Inflammatory macrophage treated with lipopolysaccharide for 1 hour (primary cell): ENCODE measurements around the gene DOCK11.

Experiments
- DNase-seq, 2 donors: peaks; one replicate each; pipeline ENCODE4 v3.0.0-alpha.2; 2020 to 2022

The DOCK11 gene

DNA sequence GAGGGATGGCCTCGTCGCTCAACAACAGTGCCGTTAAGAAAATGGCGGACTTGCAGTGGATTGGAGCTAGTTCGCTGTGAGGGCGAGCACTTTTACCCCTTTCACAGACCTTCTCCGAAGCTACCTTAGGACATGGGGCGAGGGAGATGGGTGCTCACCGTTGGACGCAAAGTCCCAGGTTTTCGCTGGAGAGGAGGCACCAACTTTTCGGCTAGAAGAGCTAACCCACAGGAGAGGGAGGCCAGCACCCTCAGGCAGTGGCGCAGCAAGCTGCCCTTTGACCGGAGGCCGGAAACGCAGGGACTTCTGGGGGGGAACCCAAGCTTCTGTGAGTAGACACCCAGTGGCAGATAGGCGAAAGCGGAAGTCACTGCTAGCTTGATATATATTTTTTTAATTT lies 138.7 kb downstream of the DOCK11 start:
- no peak for DNase-seq

DNA sequence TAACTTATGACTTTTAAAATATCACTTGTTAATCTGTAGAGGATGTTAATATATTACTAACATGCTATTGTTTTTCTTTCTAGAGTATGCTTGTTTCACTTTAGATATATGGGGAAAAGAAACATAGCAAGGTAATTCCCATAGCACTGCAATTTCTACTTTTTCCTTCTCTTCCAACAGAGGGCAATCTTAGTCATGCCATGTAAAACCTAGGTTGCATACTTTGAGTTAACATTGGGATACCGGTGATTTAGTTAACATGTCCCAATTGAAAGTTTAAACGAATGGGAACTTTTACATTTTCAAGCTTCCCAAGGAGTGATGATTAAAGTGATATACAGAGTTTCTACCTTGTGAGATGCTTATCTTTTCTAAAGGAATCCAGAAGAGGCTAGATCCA lies 142.4 kb downstream of the DOCK11 start:
- no peak for DNase-seq

DNA sequence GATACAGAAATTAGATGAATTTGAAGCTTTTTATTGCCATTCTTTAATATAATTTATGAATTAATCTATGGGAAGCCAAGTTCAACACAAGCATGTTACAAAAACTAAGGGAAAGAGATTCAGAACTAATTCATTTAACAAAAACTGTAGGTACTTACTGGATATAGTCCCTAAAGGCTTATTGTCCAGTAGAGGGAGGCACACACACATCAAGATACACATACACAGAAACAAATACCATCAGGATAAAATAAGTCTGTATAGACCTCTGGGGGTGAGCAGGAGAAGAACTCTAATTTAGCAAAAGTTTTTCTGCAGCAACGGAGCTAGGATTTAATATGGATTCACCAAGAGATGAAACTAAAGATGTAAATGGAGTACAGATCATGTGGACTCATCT lies 148.8 kb downstream of the DOCK11 start:
- no peak for DNase-seq

DNA sequence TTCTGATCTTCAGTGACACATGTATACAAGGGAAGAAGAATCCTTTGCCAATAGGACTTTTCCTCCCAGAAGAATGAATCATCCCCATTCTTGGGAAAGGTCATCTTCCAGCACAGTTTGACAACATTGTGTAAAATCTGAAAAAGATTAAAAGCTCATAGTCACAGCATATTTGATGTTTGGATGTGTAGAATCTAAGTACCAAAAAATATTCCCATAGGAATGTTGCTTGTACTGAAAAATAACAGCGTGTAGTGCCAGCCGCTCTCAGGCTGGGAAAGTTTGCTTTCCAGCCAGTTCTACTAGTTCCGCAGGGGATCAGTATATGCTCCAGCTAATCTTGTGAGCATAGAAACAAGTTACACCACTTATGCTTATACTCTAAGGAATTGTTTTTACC lies 157.1 kb downstream of the DOCK11 start:
- DNase-seq = no peak

DNA sequence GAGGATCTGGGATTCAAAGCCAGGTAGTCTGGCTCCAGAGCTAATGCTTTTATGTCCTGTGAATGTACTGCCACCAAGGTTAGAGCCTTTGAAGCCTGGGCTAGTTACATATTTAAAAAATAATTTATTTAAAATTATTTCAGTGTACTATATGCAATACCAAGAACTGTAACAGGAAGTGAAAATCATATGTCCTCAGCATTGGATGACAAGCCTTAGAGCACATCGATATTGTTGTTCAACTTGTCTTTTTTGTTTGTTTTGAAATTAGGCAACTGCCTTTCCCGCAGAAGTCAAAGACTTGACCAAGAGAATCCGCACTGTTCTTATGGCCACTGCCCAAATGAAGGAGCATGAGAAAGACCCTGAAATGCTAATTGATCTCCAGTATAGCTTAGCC lies 158.7 kb downstream of the DOCK11 start:
- peak; percentile 8 to 50 for DNase-seq

DNA sequence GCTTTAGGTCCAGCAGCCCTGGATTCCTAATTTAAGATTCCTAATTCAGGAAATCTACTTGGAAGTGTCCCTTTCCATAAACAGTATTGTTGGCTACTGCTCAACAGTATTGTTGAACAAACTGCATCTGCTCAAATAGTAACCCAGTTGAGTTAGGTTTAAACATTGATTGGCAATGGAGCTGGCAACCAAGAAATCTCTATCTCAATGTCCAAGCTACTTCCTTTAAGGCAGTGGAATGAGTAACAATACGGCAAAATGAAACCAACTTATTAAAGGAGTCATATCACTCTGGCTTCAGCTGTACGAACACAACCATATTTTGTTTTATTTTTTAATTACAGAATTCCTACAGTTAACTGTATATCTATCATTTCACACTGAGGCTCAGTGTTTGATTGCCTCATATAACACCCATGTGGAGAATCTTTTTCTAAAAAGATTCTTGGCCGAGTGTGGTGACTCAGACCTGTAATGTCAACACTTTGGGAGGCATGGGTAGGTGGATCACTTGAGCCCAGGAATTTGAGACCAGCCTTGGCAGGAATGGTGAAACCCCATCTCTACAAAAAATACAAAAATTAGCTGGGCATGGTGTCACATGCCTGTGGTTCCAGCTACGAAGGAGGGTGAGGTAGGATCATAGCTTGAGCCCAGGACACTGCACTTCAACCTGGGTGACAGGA lies 160.1 kb downstream of the DOCK11 start:
- peak; percentile 15 to 58 for DNase-seq

DNA sequence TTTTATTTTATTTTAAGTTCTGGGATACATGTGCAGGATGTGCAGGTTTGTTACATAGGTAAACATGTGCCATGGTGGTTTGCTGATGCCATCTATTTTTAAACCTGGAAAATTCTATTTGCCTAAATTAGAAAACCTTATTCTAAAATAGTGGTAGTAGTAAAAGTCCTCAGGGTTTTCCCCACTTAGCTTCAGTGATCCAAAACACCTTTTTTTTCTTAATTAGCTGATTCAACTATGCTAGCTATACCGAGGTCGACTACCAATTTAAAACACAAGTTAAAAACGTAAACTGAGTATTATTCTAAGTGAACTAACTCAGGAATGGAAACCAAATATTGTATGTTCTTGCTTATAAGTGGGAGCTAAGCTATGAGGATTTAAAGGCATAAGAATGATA lies 161.8 kb downstream of the DOCK11 start:
- DNase-seq = no peak

DNA sequence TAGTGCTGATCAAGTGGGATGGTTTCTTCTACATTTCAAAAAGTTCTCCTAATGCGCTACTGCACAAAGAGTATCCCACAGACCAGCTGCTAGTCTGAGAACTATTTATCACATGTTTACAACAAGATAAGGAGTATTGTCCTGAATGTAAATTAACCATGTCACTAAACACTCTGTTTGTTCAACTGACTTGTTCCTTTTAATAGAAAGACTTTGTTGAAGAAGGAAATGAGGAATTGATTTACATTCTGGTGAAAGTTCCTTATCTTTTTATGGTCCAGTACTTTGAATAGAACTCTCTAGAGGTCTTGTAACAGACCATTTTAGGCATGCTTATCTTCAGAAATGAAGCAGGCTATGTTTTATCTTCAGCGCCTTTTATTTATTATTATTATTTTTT lies 164.5 kb downstream of the DOCK11 start:
- DNase-seq = no peak

DNA sequence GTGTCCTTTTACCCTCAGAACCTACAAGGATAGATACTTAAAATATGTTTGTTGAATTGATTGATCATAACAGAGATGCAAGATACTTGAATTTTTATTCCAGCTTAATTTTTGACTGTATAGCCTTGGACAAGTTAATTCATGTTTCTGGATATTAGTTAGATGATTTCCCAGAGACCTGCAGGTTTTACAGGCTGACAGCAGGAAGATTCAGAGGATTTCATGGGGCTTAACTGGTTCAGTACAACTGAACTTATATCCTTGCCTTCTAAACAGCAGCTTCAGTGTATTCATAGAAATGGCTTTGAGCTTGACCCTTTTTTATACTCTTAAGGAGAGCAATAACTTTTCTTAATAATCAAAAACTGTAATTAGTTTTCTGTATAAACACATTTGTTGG lies 169.6 kb downstream of the DOCK11 start:
- DNase-seq = no peak

DNA sequence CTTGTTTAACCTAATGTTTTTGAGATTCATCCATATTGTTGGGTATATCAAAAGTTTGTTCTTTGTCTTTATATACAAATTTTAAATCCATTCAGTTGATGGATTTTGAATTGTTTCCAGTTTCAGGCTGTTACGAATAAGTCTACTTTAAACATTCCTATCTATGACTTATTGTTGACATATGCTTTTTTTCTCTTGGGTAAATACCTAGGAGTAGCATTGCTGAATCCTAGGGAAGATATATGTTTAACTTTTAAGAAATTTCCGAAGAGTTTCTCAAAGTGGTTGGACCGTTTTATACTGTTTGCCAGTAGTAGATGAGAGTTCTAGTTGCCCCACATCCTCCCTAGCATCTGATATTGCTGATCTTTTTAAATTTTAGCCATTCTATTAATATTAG lies 170.9 kb downstream of the DOCK11 start:
- no peak for DNase-seq

DNA sequence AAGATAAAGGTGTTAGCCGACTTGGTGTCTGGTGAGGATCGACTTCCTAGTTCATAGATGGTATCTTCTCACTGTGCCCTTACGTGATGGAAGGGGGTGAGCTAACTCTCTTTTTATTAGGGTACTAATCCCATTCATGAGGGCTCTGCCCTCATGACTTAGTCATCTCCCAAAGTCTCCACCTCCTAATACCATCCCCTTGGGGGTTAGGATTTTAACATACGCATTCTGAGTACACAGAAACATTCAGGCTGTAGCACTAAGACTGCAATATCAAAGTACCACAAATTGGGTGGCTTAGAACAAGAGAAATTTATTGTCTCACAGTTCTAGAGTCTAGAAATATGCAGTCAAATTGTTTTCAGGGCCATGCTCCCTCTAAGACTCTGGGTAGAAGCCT lies 173.8 kb downstream of the DOCK11 start:
- DNase-seq = no peak

DNA sequence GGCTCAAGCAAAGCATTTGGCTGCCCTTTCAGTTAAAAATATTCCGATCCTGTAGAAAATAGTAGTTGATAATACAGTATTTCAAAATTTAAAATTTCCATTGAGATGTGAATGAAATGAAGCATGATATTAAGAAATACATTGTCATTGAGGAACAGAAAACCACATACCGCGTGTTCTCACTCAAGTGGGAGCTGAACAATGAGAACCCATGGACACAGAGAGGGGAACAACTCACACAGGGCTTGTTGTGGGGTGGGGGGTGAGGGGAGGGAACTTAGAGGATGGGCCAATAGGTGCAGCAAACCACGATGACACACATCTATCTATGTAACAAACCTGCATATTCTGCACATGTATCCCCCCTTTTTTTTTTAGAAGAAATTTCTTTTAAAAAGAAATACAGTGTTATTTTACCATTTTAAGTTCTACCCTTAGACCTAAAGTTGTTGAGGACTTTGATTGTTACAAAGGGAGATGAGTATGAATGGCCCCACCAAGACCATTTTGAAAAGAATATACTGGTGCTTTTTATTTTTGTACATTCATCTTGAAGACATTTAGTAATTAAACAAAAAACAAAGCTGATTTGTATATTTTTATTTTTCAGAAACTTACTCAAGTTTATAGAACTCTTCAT lies 179.8 kb downstream of the DOCK11 start:
- peak; percentile 44 to 72 for DNase-seq

DNA sequence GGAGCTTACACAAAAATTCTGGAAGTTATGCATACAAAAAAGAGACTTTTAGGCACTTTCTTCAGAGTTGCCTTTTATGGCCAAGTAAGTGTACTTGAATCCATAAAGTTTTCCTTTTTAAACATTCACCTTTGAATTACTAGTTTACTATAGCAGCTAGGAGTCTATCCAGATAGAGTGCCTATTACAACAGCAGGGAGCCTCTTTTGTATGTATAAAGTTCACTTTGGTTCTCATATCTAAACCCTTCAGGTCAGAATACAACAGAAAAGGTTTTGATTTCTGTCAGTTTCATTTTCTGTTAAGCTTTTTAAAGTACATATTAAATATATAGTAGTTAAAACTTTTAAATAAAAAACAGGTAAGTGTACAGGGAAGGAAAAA lies 180.3 kb downstream of the DOCK11 start:
- DNase-seq = no peak

DNA sequence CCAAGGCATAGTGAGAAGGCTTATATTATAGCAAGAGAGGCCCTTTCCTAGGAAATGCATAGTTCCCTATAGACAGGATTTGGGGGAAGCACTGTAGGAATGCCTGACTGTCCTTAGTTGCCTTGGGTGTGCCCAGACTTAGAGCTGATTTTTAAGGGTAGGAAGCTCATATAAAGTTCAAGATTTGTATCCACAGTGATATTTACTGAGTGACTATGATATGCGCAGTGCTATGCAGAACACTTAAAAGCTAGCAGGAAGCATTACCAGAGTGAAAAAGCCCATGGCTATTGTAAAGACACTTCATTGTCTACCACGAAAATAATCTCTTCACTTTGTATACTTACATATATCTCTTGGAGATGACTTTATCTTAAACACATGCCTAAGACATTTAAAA lies 181.7 kb downstream of the DOCK11 start:
- no peak for DNase-seq

DNA sequence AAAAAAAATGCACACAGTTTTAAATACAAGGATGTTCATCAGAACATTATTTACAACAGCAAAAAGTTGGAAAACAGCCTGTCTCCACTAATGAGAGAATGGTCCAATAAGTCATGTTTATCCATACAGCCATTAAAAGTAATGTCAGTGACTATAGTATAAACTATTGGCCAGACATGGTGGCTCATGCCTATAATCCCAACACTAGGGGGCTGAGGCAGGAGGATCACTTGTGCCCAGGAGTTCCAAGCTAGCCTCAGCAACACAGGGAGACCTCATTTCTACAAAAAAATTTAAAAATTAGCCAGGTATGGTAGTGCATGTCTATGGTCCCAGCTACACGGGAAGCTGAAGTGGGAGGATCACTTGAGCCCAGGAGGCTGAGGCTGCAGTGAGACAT lies 183.7 kb downstream of the DOCK11 start:
- no peak for DNase-seq

DNA sequence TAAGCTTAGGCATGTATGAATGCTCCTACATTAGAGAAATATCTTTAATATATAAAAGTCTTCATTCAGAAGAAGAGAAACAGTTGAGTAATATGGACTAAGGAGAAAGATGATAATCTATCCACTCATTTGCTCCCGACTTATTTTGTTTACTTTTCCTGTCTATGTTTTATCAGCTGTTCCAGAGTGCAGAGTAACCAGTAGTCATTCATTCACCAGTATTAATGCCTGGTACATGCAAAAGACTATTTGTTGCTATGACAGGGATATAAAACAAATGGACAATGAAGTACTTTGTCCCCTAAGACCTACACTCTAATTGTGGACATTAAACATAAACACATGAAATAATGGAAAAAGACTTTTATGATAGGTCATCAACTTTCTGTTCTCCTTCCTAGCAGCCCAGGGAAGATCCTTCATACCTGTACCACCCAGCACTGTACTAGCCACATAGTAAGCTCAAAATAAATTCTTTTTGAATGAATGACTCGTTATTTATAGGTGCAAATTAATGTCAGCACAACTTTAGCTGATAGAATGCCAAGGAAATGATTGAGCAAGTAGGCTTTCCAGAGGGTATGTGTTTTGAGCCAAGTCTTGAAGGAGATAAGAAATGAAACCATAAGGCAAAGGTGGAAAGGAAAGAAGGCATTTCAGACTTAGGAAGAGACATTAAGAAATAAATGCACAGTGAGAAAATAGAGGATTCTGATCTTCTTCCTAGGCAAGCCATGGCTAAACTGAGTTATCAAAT lies 186.8 kb downstream of the DOCK11 start:
- no peak for DNase-seq

DNA sequence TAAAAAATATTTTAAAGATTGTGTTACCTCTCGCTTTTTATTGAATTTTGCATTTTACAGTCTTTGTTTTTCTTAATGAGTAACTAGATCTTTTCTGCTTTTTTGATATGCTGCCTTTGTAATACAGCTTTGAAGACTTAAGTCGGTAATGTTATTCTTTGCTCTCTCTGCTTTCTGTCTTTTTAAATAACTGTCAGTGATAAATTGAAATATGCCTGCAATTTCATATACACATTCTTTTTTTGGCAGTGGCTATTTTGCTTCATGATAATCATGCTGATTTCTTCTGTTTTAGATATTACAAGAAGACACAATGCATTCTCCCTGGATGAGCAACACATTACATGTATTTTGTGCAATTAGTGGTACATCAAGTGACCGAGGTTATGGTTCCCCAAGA lies 189.8 kb downstream of the DOCK11 start:
- DNase-seq = no peak

DNA sequence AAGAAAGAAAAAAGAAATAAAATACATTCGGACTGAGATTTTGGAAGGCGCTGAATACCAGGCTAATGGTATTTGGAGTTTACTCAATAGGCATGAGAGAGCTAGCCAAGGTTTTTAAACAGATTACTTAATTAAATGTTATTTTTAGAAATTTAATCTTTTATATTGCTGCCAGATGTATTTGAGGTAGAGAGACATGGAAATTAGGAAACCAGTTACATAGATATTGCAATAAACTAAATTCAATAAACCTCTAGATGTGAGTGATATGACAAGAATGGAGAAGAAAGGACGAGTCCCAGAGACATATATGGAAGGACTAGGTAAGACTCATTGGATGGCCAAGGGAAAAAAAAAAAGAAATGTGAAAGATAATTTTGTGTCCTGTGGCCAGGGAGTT lies 193.3 kb downstream of the DOCK11 start:
- DNase-seq = no peak

DNA sequence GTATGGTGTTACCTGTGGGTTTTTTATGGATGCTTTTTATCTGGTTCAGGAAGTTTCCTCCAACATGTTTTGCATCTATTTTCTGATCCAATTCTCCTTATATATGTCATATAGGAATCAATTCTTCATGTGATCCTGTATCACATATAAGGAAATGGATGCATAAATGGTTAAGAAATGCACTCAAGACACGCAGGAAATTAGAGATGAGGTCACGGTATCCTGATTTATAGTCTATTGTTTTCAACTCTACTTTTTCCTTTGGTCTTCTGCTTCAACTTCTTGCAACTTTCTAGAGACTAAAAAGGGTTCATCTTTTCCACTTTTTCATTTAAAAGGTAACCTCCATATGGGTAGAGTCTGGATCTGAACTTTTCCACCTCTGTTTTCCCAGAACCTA lies 198.2 kb downstream of the DOCK11 start:
- no peak for DNase-seq

DNA sequence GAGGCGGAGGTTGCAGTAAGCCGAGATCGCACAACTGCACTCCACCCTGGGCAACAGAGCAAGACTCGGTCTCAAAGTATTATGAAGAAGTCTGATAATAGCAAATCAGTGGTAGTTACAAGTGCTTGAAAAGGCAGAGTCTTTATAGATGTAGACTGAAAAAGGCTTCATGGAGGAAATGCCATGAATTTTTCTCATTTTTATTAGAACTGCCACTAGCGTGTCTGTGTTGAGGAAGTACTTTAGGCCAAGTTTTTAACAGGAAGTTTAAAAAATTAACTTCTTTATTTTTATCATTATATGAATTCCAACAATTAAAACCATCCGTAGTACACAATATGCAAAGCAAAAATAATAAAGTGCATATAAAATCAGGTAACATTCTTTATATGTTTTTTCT lies 199.0 kb downstream of the DOCK11 start:
- no peak for DNase-seq

DNA sequence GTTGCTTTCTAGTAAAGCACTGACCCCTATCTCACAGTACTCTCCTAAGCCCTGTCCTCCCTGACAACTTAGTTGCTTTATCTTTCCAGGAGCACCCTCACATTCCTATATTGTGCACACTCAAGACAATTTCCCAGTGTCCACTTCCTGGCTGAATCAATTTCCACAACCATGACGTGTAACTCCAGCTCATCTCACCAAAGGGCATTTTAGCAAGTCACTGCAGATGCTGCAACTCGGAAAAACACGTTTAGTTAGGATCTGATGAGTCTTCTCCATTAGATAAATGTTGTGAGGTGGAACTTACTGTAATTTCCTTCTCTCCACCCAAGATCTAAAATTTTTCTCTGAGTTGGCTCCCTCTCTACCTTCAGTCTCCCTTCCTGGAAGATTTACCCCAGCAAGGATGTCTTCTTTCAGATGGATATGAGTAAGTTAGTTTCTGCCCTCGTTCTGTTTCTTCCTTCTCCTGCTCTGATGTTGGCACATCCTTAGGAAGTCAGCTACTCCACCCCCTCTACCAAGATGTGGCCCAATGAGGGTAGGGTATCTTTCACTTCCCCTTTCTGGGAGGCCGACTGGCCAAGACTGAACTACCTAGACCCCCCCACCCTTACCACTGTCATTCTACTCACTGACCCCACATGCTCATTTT lies 203.0 kb downstream of the DOCK11 start:
- peak; percentile 54 to 56 for DNase-seq

DNA sequence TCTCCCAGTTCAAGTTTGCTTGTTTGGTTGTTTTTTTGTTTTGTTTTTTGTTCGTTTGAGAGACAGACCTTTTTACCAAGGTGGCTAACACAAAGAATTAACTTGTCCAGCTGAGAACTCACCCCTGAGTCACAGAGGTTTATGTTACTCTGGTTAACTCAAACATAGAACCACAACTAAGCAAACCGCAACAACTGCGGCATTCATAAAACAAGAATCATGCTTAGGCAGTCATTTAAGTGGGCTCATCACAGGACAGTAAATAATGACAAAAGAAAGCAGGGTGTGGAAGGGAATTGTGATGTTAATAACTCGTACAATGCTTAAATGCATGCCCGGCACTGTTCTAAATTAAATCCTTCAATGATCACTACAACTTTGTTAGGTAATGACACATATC lies 207.1 kb downstream of the DOCK11 start:
- no peak for DNase-seq

DNA sequence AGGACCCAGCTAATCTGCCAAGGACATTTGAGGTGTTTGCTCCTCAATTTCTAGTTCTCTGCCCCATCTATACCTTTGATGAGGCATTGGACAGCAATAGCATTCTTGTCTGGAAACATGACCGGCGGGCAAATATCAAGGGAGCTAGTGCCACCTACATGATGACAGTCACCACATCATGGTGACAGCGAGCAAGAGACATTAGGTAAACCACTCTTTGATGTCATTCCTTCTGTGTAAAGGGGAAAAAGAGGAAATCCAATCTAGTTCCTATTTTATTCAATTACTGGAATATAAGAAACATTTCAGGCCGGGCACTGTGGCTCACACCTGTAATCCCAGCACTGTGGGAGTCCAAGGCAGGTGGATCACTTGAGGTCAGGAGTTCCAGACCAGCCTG lies 211.1 kb downstream of the DOCK11 start:
- peak in 1 of 2 donors; percentile 62 for DNase-seq

DNA sequence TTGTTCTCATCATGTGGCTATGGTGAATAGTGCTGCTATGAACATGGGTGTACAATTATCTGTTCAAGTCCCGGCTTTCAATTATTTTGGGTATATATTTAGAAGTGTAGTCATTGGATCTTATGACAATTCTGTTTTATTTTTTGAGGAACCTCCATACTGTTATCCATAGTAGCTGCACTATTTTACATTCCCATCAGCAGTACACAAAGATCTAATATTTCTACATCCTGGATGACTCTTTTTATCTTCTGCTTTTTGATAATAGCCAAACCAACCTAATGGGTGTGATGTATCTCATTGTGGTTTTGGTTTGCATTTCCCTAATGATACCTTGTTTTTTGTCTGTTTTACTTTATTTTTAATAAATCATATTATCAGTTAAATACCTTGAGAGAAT lies 218.9 kb downstream of the DOCK11 start:
- DNase-seq = peak in 1 of 2 donors; percentile 59
